ENCODE results near the gene TTC7B.
"Not testable (repeated sequence)": the region's sequence is repeated elsewhere in the genome, so short reads cannot be mapped to it uniquely, and the experiment has no call there.

TTC7B gene

DNA sequence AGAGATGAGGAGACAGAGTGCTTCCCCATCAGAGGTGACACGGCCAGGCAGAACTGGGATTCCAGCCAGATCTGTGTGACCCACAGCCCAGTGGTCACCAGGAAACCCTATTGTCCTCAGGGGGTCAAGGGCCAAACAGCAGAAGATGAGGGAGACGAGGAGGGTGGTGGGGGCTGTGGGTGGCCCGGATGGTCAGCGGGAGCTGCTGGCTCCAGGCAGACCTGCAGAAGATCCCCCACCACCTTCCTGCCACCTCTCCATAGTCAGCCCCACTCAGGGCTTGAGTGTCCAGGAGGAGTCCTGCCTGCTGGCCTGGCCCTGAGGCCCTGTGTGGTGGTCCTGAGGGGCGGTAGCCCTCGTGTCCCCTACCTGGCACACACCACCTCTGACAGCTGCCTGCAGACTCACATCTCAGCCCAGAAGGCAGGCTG, 282.6 kb downstream of the TTC7B start:
- no peak overlapping the region for H2BK120ac ChIP-seq (ENCODE audit: low read depth, low read length)

DNA sequence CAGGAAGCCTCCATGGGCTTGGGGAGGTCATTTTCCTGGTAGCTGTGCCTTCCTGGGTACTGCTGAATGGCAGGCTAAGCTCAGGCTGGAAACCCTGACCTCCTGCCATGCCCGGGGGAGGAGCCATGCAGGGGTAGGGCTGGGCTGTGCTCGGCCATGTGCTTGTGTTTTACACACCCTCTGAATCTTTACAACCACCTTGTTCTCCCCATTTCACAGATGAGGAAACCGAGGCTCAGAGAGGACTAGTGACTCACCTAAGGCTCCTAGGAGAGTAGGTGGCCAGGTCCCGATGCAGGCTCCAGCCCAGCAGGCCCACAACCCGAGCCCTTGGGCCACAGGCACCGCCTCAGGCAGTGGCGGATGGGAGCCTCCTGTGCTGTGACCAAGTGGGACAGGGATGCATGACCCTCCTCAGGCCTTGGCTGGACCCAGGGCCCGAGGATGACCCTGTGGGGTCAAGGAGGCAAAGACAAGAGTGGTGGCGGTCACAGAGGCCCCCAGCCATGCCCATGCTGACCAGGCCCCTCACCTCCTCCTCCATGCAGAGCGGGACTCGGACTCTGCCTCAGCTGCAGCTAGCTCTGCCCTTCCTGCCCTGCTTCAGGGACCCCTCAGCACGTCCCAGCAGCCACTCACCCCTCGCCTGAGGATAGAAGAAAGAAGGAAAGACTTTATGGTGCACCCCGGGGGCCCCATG, 283.3 kb downstream of the TTC7B start:
- Histone ChIP-seq H3K27me3 (ENCODE audit: insufficient read depth, low read length, poor library complexity) (no peaks in the 10 kb centered on the region), H3K56ac (ENCODE audit: low read length) (no peak overlapping the region), H3K27ac (ENCODE audit: low read depth, low read length) (no peak overlapping the region), H3K9ac (ENCODE audit: low read length) (no peak overlapping the region), H3K18ac (ENCODE audit: low read length) (no peak overlapping the region), H3K79me1 (ENCODE audit: low read length) (no peaks in the 10 kb centered on the region), H2BK5ac (ENCODE audit: low read length) (no peak overlapping the region), H4K8ac (ENCODE audit: low read depth, low read length) (no peak overlapping the region), H2AK5ac (ENCODE audit: low read length) (no peak overlapping the region), H3K4ac (ENCODE audit: low read depth, low read length) (no peak overlapping the region), H3K4me1 (ENCODE audit: control insufficient read depth, low read depth, low read length) (no peaks in the 10 kb centered on the region), H3K79me2 (ENCODE audit: control insufficient read depth, insufficient read depth, low read length) (no peaks in the 10 kb centered on the region), H3K36me3 (ENCODE audit: control insufficient read depth, insufficient read depth, low read length) (no peaks in the 10 kb centered on the region), H2BK15ac (replicated peaks; ENCODE audit: low read depth) (no peak overlapping the region), H3K23ac (ENCODE audit: low read length) (no peak overlapping the region), H3K4me2 (ENCODE audit: low read length) (no peak overlapping the region), H2BK120ac (ENCODE audit: low read depth, low read length) (no peak overlapping the region), H3K4me3 (ENCODE audit: low read length) (no peak overlapping the region), H4K5ac (ENCODE audit: low read length) (no peak overlapping the region)
- no CpG with 5 or more reads among the region's 14 CpGs for WGBS (ENCODE audit: extremely low coverage, insufficient coverage, low lambda C conversion rate)
- no peak for DNase-seq

More for the DNA sequence above, 282.6 kb downstream of the TTC7B start:
- Histone ChIP-seq H4K5ac (ENCODE audit: low read length) (no peak overlapping the region), H2BK15ac (replicated peaks; ENCODE audit: low read depth) (no peak overlapping the region), H4K8ac (ENCODE audit: low read depth, low read length) (no peak overlapping the region), H3K27me3 (ENCODE audit: insufficient read depth, low read length, poor library complexity) (no peaks in the 10 kb centered on the region), H3K56ac (ENCODE audit: low read length) (no peak overlapping the region), H3K4ac (ENCODE audit: low read depth, low read length) (no peak overlapping the region), H3K79me2 (ENCODE audit: control insufficient read depth, insufficient read depth, low read length) (no peaks in the 10 kb centered on the region), H3K18ac (ENCODE audit: low read length) (no peak overlapping the region), H3K79me1 (ENCODE audit: low read length) (no peaks in the 10 kb centered on the region), H3K36me3 (ENCODE audit: control insufficient read depth, insufficient read depth, low read length) (no peaks in the 10 kb centered on the region), H2BK5ac (ENCODE audit: low read length) (no peak overlapping the region), H2AK5ac (ENCODE audit: low read length) (no peak overlapping the region), H3K4me2 (ENCODE audit: low read length) (no peak overlapping the region), H3K4me1 (ENCODE audit: control insufficient read depth, low read depth, low read length) (no peaks in the 10 kb centered on the region), H3K4me3 (ENCODE audit: low read length) (no peak overlapping the region), H3K23ac (ENCODE audit: low read length) (no peak overlapping the region), H3K27ac (ENCODE audit: low read depth, low read length) (no peak overlapping the region), H3K9ac (ENCODE audit: low read length) (no peak overlapping the region)
- no CpG with 5 or more reads among the region's 6 CpGs for WGBS (ENCODE audit: extremely low coverage, insufficient coverage, low lambda C conversion rate)
- DNase-seq: no peak

GRCh38 chr14:90531497-90531896, 284.7 kb downstream of the TTC7B start:
- Histone ChIP-seq H3K56ac (ENCODE audit: low read length) (no peak overlapping the region), H3K27ac (ENCODE audit: low read depth, low read length) (no peak overlapping the region), H2BK15ac (replicated peaks; ENCODE audit: low read depth) (no peak overlapping the region), H3K9ac (ENCODE audit: low read length) (no peak overlapping the region), H2BK5ac (ENCODE audit: low read length) (no peak overlapping the region), H3K79me2 (ENCODE audit: control insufficient read depth, insufficient read depth, low read length) (no peaks in the 10 kb centered on the region), H2AK5ac (ENCODE audit: low read length) (no peak overlapping the region), H2BK120ac (ENCODE audit: low read depth, low read length) (no peak overlapping the region), H3K36me3 (ENCODE audit: control insufficient read depth, insufficient read depth, low read length) (no peaks in the 10 kb centered on the region), H3K18ac (ENCODE audit: low read length) (no peak overlapping the region), H3K4ac (ENCODE audit: low read depth, low read length) (no peak overlapping the region), H3K4me3 (ENCODE audit: low read length) (no peak overlapping the region), H3K23ac (ENCODE audit: low read length) (no peak overlapping the region), H3K4me1 (ENCODE audit: control insufficient read depth, low read depth, low read length) (no peaks in the 10 kb centered on the region), H4K8ac (ENCODE audit: low read depth, low read length) (no peak overlapping the region), H3K79me1 (ENCODE audit: low read length) (no peaks in the 10 kb centered on the region), H3K27me3 (ENCODE audit: insufficient read depth, low read length, poor library complexity) (no peaks in the 10 kb centered on the region), H4K5ac (ENCODE audit: low read length) (no peak overlapping the region), H3K4me2 (ENCODE audit: low read length) (no peak overlapping the region)
- WGBS (ENCODE audit: extremely low coverage, insufficient coverage, low lambda C conversion rate): no CpG with 5 or more reads among the region's 6 CpGs
- no peak for DNase-seq

- Histone ChIP-seq H3K4me3 (ENCODE audit: low read length) (no peak overlapping the region), H2BK15ac (replicated peaks; ENCODE audit: low read depth) (no peak overlapping the region), H4K5ac (ENCODE audit: low read length) (no peak overlapping the region), H2BK120ac (ENCODE audit: low read depth, low read length) (no peak overlapping the region), H3K56ac (ENCODE audit: low read length) (no peak overlapping the region), H2BK5ac (ENCODE audit: low read length) (no peak overlapping the region), H3K9ac (ENCODE audit: low read length) (no peak overlapping the region), H3K18ac (ENCODE audit: low read length) (no peak overlapping the region), H3K79me2 (ENCODE audit: control insufficient read depth, insufficient read depth, low read length) (no peaks in the 10 kb centered on the region), H3K23ac (ENCODE audit: low read length) (no peak overlapping the region), H3K79me1 (ENCODE audit: low read length) (no peaks in the 10 kb centered on the region), H3K36me3 (ENCODE audit: control insufficient read depth, insufficient read depth, low read length) (no peaks in the 10 kb centered on the region), H4K8ac (ENCODE audit: low read depth, low read length) (no peak overlapping the region), H3K27me3 (ENCODE audit: insufficient read depth, low read length, poor library complexity) (no peaks in the 10 kb centered on the region), H3K4me1 (ENCODE audit: control insufficient read depth, low read depth, low read length) (no peaks in the 10 kb centered on the region), H3K27ac (ENCODE audit: low read depth, low read length) (no peak overlapping the region), H2AK5ac (ENCODE audit: low read length) (no peak overlapping the region), H3K4me2 (ENCODE audit: low read length) (no peak overlapping the region), H3K4ac (ENCODE audit: low read depth, low read length) (no peak overlapping the region)
- DNase-seq: no peak
- no CpG with 5 or more reads among the region's 7 CpGs for WGBS (ENCODE audit: extremely low coverage, insufficient coverage, low lambda C conversion rate)
These were observed 285.7 kb downstream of the TTC7B start for GRCh38 chr14:90530523-90530922.

DNA sequence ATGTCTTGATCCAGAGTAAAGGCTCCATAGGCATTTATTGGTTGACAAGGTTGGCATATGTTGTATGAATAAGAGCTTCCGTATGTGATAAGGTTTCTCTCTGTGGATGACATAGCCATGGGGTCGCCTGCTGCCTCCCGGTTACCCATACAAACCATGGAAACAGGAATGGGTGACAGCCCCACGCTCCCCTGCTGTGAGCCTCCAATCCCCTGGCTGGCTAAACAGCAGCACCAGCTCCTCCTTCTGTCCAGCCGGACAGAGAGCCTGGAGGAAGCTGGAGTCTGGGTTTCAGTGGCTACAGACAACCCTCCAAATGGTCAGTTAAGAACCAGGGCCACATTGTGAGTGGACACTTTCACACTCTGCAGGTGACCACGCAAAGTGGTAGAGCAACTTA, 288.3 kb downstream of the TTC7B start:
- no peak overlapping the region for H3K27ac ChIP-seq (ENCODE audit: low read depth, low read length)
- no peak overlapping the region for H3K4ac ChIP-seq (ENCODE audit: low read depth, low read length)
- no peak overlapping the region for H2BK120ac ChIP-seq (ENCODE audit: low read depth, low read length)
- no peak overlapping the region for H4K5ac ChIP-seq (ENCODE audit: low read length)
- H3K23ac ChIP-seq (ENCODE audit: low read length): no peak overlapping the region
- no peak overlapping the region for H3K4me3 ChIP-seq (ENCODE audit: low read length)
- no peak overlapping the region for H4K8ac ChIP-seq (ENCODE audit: low read depth, low read length)
- no peaks in the 10 kb centered on the region for H3K79me1 ChIP-seq (ENCODE audit: low read length)
- no peak overlapping the region for H2BK5ac ChIP-seq (ENCODE audit: low read length)
- H3K9ac ChIP-seq (ENCODE audit: low read length): no peak overlapping the region
- no peak overlapping the region for H2BK15ac ChIP-seq (replicated peaks; ENCODE audit: low read depth)
- WGBS (ENCODE audit: extremely low coverage, insufficient coverage, low lambda C conversion rate): no CpG with 5 or more reads among the region's 6 CpGs
- no peak overlapping the region for H3K4me2 ChIP-seq (ENCODE audit: low read length)
- DNase-seq: no peak
- H3K4me1 ChIP-seq (ENCODE audit: control insufficient read depth, low read depth, low read length): no peaks in the 10 kb centered on the region
- no peak overlapping the region for H3K18ac ChIP-seq (ENCODE audit: low read length)
- no peaks in the 10 kb centered on the region for H3K79me2 ChIP-seq (ENCODE audit: control insufficient read depth, insufficient read depth, low read length)
- H3K27me3 ChIP-seq (ENCODE audit: insufficient read depth, low read length, poor library complexity): no peaks in the 10 kb centered on the region
- no peak overlapping the region for H2AK5ac ChIP-seq (ENCODE audit: low read length)
- no peak overlapping the region for H3K56ac ChIP-seq (ENCODE audit: low read length)
- no peaks in the 10 kb centered on the region for H3K36me3 ChIP-seq (ENCODE audit: control insufficient read depth, insufficient read depth, low read length)

DNA sequence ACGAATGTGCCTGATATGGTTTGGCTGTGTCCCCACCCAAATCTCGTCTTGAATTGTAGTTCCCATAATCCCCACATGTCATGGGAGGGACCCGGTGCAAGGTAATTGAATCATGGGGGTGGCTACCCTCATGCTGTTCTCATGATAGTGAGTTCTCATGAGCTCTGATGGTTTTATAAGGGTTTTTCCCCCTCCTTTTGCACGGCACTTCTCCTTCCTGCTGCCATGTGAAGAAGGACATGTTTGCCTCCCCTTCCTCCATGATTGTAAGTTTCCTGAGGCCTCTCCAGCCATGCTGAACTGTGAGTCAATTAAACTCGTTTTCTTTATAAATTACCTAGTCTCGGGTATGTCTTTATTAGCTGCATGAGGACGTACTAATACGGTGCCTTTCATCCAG, 289.7 kb downstream of the TTC7B start:
- WGBS (ENCODE audit: extremely low coverage, insufficient coverage, low lambda C conversion rate): no CpG with 5 or more reads among the region's 8 CpGs
- H2AK5ac ChIP-seq (ENCODE audit: low read length): not testable (repeated sequence)

More for the DNA sequence above, 289.7 kb downstream of the TTC7B start:
- H2BK5ac ChIP-seq (ENCODE audit: low read length); H3K4me3 ChIP-seq (ENCODE audit: low read length); H3K79me1 ChIP-seq (ENCODE audit: low read length); H4K5ac ChIP-seq (ENCODE audit: low read length); H3K4me1 ChIP-seq (ENCODE audit: control insufficient read depth, low read depth, low read length); H3K23ac ChIP-seq (ENCODE audit: low read length); H4K8ac ChIP-seq (ENCODE audit: low read depth, low read length); H3K27ac ChIP-seq (ENCODE audit: low read depth, low read length); H3K9ac ChIP-seq (ENCODE audit: low read length); H3K36me3 ChIP-seq (ENCODE audit: control insufficient read depth, insufficient read depth, low read length); H3K18ac ChIP-seq (ENCODE audit: low read length); H2BK15ac ChIP-seq (replicated peaks; ENCODE audit: low read depth); DNase-seq; H3K27me3 ChIP-seq (ENCODE audit: insufficient read depth, low read length, poor library complexity); H3K4ac ChIP-seq (ENCODE audit: low read depth, low read length); H3K4me2 ChIP-seq (ENCODE audit: low read length); H2BK120ac ChIP-seq (ENCODE audit: low read depth, low read length); H3K79me2 ChIP-seq (ENCODE audit: control insufficient read depth, insufficient read depth, low read length); H3K56ac ChIP-seq (ENCODE audit: low read length): not testable (repeated sequence)
